Activated CD4-positive, alpha-beta T cell treated with anti-CD3 and anti-CD28 coated beads, Interleukin-2, Interleukin-4, amounts not matched to agents 100 ng/mL and 50 ng/mL, durations not matched to agents 16 hours and 8 hours (primary cell): Measurements from ENCODE around the gene MTFMT.
"Not testable (repeated sequence)": the region's sequence is repeated elsewhere in the genome, so short reads cannot be mapped to it uniquely, and the experiment has no call there.

Experiments
- DNase-seq: peaks from one replicate; pipeline ENCODE4 v3.0.0-alpha.2; 2020; ENCODE audit warnings: low spot score

The MTFMT gene

DNA sequence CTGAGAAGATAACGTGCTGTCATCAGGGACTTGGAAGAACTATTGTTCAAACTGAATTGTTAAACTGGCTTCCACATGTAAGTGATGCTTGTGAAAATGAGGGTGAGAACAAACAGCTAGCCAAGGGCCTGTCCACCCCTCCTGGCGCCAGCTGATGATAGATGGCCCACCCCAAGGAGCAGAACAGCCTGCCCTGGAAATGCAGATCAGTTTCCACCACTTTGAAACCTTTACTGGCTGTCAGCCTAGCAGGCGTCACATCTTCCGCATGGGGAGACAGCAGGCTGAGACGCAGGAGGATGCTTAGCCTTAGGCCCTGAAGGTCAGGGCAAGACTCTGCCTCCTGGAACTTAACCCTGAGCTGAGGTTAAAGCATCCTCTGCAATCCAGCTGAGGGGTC, 9.4 kb upstream of the MTFMT start:
- DNase-seq: no peak

DNA sequence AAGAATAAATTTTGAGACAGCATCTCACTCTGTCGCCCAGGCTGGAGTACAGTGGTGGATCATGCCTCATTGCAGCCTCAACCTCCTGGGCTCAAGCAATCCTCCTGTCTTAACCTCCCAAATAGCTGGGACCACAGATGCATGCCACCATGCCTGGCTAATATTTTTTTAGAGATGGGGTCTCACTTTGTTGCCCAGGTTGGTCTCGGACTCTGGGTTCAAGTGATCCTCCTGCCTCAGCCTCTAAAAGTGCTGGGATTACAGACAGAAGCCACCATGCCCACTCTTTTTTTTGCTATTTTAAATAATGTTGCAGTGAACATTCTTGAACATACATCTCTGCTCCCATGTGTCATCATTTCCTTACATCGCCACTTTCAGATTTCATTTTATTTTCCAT, 9.0 kb upstream of the MTFMT start:
- DNase-seq: no peak

DNA sequence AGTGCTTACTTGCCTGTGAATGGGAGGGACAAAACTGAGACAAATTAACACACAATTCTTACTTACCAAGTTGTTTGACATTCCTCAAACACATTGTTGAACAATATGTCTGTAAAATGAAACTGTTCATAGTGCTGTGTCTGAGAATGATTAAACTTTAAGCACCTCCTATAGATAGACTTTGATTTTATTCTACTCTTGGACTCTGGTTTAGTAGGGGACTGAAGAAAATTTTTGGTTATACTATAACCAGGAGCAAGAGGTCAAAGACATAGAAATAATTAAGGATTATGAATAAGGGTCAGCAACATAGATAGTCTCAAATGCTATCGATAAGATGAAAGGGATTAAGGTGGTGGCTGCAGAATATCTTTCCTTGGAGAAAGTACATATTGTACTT, 7.9 kb upstream of the MTFMT start:
- DNase-seq: no peak

DNA sequence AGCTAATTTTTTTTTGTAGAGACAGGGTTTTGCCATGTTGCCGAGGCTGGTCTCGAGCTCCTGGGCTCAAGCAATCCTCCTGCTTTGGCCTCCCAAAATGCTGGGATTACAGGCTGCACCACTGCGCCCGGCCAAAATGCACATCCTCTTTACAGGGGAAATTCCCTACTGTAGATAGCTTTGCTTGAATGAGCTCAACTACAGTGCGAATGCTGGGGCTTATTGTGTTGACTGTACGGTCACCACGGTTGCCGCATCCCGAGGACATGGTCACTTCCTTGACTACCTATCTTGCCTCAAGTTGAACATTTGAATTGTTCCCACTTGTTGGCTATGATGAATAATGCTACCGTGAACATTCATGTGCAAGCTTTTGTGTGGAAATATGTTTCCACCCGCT, 5.3 kb upstream of the MTFMT start:
- no peak for DNase-seq

DNA sequence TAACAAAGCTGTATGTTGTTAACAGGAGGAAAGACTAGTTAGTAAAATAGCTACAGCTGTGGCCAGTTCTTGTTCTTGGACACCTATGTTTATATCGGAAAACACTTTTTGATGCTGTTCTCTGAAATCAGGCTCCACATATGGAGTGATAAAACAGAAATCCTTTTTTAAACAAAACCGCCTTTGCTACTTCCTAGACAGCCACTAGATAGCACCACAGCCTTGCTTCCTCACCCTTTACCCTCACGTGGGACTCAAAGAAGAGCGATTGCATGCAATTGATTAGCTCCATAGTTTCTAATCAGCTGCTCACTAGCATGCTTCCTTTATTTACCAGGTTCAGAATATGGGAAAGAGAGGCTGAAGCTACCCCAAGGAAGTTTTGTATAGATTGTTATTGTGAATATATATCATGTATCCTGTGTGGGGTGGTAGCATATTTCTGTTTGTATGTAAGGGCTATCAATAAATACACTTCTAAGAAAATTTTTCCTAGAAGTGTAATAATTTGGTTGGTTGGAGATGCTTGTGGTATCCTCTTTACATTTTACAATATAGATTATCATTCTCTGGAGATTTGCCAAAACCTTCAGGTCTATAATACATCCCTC, 4.3 kb upstream of the MTFMT start:
- DNase-seq: peak; percentile 48

DNA sequence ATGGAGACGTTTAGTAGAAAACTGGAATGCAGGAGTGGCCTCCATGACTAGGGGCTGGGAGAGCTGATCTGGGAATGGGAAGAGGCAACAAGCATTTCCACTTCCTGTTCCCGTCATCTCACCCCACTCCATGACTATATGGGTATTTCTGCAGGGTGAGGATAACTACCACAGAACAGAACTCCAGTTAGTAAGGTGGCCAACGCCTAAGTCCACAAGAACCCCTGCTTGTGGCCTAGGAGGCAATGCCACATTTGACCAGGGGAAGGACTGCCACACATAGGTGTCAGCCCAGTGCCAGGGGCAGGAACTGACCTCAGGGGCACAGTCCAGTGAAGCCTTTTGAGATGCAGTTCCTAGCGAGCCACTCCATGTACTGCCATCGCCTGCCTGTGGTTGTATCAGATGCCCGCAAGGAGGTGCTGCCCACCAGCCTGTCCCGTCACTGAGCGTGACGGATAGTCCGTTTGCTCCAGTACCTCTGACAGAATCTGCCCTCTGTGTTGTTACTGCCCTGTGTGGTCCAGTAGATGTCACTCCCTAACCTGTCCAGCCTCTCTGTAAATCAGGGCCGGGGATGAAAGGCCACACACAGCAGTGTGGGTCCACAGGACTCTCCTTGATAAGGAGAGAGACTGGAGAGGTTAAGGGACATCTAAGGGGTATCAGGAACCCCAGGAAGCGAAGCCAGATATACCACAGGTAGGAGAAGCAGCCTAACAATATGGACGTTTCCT, 3.5 kb upstream of the MTFMT start:
- peak; percentile 39 for DNase-seq

DNA sequence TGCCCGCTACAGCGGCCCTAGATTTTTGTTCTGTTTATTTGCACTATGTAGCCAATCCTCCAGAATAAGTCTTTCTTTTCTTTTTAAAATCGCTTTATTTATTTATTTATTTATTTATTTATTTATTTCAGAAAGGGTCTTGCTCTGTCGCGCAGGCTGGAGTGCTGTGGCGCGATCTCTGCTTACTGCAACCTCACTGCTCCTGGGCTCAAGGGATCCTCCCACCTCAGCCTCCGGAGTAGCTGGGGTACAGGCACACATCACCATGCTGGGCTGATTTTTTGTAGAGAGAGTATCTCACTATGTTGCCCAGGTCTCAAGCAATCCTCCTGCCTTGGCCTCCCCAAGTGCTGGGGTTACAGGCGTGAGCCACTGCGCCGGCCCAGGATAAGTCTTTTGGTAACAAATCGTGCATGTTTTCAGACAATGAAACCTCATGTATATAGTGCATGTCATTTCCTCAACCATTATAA, 333 bp upstream of the MTFMT start:
- no peak for DNase-seq

DNA sequence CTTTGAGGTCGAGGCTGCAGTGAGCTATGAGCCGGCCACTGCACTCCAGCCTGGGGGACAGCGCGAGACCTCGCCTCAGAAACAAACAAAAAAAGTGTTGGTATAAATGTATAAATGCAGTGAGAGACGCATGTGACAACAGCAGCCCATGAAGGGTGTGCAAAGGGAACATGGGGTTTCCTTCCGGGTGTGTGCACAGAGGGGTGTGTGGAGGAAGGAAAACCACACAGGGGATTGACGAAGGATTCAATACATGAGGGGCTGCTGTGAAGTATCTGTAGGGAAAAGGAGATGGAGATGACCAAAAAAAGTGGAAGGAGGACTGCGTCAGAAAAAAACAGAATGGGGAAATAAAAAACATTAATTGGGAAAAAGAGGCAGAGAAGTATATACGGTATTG, 1.1 kb downstream of the MTFMT start:
- no peak for DNase-seq

DNA sequence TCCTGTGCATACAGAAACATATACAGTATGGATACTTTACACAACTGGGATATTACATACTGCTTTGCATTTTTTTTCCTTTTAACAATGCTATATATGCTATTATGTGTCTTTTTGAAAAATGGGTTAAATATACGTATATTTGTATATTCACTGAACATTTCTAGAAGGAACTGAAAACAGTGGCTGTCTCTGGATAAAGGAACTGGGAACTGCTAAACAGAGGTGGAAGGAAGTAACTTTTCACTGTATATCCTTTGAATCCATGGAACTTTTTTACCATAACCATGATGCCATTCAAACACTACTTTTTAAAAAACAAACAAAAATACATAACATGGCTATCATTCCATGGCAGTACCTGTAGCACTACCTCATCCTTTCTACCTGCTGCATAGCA, 1.8 kb downstream of the MTFMT start:
- no peak for DNase-seq

DNA sequence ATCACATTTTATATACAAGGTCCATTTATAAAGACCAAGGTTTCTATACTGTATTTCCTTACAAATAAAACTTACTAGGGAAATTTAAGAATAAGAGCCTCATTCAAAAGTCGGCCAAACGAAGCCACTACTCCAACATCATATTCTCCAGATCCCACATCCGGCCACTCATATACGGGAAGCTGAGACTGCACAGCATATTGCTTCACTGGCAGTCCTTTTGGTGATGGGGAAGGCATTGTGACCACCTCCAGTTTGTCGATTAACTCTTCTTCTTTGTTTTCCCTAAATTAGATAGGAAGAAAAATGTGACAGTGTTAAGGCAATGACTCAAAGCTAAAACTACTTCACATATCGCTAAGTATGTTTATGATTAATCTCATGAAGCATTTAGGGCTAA, 2.7 kb downstream of the MTFMT start:
- no peak for DNase-seq

DNA sequence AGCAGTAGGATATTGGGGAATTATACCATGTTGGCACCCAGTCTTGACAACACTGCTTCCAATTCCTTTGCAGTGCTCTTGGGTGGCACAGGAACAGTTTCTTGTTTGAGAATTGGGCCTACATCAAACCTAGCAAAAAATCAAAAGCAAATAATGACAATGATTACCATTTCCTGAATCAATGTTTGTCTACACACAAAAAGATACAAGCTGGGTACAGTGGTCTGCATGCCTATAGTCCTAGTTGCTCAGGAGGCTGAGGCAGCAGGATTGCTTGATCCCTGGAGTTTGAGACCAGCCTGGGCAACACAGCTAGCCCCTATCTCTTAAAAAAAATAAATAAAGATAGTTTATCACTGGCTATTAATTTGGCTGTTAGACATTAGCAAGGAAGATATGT, 8.0 kb downstream of the MTFMT start:
- no peak for DNase-seq

DNA sequence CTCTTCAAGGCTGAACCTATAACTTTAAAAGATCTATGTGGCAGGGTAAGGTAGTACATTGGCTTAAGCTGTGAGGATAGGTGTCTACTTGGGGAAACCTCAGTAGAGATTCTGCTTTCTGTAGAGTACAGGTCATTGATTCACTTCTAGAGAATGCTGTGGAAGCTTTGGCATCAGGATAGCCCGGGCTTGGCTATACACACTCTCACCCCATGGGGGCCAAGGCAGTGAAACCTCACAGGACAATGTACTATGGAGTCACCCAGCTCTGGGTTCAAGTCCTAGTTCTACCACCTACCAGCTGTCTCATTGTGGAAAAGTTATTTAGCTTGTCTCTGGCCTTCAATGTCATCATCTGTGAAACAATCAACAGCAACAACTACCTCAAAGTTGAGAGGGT, 9.0 kb downstream of the MTFMT start:
- DNase-seq: no peak

DNA sequence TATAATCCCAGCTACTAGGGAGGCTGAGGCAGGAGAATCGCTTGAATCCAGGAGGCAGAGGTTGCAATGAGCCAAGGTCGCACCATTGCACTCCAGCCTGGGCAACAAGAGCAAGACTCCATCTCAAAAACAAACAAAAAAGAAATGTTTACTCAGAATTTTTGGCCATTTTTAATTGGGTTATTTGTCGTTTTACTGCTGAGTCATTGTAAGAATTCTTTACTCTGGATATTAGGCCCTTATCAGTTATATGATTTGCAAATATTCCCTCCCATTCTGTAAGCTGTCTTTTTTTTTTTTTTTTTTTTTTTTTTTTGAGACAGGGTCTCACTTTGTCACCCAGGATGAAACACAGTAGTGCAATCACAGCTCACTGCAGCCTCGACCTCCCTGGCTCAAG, 18.2 kb downstream of the MTFMT start:
- not testable (repeated sequence) for DNase-seq

DNA sequence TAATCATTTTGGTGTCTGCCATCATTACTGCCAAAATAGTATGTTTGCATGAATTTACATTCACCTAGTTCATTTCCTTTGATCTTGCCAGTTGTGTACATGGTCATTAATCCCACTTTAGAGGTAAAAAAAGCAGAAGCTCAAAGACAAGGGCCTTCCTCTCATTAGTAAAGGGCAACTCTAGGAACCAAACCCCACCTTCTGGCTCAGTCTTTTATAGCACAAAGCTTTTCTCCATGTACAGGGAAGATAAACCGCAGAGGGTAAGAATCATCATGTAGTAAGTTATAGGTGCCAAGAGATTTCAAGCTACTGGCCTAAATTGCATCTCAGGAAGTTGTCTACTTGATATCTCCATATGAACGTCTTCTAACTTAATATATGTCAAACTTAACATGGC, 20.5 kb downstream of the MTFMT start:
- no peak for DNase-seq

DNA sequence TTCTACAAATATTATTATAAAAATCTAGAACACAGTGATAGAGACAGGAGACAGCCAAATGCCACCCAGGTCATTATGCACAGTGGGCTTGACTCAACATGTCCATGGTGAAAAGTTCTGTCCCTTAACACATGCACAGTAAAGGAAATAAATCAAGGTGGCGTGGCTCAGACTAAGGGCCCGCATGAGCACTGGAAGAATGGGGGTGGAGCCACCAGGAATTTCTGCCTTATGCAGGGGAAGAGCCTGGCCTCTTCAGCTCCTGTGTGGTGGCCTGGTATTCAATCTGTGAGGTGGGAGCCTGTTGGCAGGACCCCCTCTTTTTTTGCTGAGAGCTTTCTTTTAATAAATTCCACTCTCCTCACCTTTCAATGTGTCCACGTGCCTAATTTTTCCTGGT, 22.6 kb downstream of the MTFMT start:
- no peak for DNase-seq

DNA sequence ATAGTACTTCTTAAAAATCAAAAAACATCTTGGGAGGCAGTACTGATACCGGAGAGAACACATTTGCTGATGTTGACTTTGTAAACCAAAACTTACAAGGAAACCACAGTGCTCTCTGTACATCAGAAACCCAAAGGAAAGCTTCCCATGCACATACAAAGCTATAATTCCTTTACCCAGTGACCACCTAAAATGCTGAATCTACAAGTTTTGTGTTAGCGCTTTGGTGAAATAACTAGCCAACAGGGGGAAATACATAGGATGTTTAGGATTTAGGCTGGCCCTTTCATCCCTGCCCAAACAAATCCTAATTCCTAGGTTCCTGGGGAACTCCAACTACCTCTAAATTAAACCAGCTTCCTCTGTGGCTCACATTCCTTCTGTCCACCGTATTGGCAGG, 24.4 kb downstream of the MTFMT start:
- DNase-seq: no peak

DNA sequence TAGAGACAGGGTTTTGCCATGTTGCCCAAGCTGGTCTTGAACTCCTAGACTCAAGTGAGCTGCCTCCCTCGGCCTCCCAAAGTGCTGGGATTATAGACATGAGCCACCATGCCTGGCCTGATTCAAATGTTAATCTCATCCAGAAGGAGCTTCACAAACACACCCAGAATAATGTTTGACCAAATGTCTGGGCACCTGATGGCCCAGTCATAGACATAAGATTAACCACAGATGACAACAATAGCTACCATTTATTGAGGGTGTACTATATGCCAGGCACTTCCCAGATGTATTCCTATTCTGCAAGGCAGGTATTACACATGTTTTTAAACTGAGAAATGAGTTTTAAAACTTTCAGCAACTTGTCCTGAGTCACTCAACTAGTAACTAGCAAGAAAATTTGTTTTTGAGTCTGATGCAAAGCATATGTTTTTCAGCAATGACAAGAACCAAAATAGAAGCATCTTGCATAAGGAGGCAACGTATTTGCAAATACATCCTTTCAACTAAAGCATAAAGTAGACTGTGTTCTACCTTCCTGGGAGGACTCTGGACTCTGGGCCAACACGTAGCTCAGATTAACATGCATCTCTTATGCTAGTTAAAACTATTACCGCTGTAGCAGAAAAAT, 31.6 kb downstream of the MTFMT start:
- DNase-seq: no peak

DNA sequence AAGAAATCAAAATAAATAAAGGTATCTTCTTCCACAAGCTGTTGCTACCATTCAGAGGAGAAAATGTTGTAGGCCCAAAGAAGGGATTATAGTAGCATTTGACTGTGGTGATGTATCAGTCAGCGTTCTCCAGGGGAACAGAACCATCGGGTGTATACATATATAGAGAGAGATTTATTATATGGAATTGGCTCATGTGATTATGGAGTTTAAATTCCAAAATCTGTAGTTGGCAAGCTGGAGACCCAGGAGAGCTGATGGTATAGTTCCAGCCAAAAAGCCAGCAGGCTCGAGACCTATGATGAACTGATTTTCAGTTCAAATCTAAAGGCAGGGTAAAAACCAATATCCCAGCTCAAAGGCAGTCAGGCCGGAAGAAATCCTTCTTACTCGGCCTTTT, 32.4 kb downstream of the MTFMT start:
- DNase-seq: no peak

DNA sequence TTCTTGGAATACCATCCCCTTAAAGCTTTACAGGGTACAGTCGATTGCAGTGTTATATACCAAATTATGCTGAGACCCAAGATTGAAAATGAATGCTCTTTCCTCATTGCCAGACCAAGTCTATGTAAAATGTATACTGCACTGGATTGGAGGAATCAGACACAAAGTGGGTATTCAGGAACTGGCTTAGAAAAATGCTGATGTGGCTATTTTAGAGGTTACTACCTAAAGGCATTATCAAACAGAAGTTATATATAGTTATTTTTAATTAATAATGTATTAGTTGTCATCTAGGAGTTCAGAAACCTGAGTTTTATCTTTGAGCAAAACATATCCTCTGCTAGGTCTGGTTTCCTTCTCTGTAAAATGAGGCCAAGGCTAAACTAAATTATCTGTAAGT, 36.1 kb downstream of the MTFMT start:
- DNase-seq: no peak

DNA sequence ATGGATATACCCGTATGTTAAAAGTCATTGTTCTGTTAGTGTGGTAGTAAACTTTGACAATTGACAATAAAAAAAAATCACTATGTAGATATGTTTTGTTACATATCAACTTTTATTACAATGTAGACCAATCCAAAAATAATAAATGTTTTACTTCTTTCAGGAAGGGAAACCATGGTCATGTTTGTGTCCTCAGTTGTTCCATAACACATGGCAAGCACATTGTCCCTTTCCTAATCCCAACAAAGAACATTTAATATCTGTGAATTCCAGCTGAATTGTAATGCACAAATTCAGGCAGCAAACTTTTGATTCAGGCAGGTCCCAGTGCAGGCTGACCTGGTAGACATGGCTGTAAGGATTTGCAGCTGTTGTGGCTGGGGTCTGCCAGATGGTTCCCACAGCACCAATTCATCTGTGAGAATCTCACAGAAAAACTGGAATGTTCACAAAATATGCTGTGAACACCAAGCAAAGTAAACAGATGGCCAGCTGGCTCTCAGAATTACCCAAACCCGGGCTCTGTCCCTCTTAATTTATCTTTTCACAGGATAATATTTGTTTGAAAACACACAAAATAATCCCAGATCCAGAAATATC, 37.8 kb downstream of the MTFMT start:
- DNase-seq: no peak

DNA sequence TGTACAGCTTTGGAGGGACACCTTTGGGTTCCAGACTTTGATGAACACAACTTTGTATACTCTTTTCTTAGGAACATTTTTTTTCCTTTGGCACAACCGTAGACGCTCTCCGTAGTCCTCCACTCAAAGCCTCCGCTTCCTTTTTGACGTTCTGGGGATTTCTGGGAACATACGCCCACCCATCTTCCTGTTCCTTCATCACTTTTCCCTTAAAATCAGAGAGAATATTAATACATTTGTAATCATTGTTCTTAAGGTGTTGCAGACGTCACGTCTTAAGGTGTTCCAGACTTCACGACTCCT, 39.3 kb downstream of the MTFMT start:
- no peak for DNase-seq

DNA sequence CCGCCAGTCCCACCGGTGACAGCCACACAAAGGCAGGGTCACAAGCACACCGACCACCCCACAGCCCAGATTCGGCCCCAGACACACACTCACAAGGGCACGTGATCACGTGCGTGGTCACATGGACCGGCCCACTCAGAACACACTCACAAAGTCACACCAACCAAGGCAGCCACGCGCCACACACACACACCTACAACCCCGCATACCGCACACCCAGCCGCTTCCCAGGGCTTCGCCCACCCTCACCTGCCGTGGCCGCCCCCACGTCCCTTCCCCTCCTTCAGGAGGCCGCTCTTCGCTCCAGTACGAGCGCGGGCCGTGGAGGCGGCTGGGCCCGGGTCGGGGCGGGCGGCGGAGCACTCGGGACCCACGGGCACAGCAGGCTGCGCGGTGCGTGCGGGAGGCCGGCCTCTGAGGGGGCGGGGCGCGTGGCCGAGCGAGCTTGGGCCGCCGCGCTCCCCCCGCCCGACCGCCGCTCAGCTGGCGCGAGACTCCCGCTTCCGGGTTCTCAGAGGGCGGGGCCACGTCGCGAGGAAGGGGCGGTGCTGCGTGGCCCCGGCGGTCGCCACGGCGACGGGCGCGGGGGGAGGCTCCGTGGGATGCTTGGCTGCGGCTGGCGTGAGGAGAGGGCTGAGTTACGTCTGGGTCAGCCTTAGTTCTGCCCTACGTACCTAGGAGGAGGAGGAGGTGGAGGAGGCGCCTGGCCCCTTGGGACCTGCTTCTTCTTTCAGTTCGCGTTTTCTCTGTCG, 39.8 kb downstream of the MTFMT start, which contains the start of gene SPG21:
TSS of gene SPG21 (minus strand) at position 499 of the 752 bp plus-strand sequence. CDS start 6,345 bp downstream, outside the sequence.
- peak; percentile 94 for DNase-seq

DNA sequence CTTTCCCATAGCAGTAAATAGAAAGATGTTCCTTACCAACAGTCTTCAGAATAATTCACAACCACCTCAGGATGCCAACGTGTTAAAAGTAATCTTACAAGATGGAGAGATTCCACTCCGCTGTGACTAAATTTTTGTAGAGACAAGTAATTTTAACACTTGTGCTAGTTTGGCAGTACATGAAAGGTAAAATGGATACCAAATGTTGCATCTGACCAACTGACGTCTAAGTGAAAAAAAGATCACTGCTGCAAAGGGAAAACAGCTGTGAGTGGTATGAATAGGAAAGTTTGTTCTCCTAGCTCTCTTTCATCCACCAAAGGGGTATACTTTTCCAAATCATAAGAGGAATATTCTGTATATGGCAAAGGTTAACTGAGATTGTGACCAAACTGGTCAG, 42.3 kb downstream of the MTFMT start:
- no peak for DNase-seq
